GM19193 (cell line): ENCODE measurements around the gene SEL1L3.

Experiments
- POLR2A ChIP-seq: IDR thresholded peaks from 4 replicates; pipeline ENCODE4 v1.6.1; 2011; ENCODE audit not compliant: insufficient read depth, insufficient read length; ENCODE audit errors: extremely low read depth

SEL1L3 gene

GRCh38 chr4:25725870-25726269 is 136.9 kb downstream of the SEL1L3 start:
- no peak for TF ChIP-seq POLR2A

DNA sequence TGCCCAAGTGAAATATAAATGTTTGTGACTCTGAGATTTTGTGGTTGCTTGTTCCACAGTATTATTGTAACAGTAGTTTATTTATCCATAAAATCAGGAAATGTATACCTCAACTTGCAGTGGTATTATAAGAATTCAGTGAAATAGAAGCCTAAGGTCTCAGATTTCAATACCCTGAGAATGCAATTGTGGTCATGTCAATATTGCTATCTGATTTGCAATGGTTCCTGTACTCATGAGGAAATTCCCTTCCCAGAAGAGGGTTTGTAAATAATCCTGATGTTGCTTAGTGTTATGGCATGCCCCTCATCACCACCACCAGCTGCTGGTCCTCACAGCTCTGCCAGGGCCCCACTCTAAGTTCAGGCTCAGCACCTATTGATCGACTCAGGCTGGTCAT is 139.4 kb downstream of the SEL1L3 start:
- no peak for TF ChIP-seq POLR2A

- TF ChIP-seq POLR2A = no peak
These were observed 139.8 kb downstream of the SEL1L3 start for GRCh38 chr4:25722964-25723363.

- TF ChIP-seq POLR2A = no peak
These were observed 149.0 kb downstream of the SEL1L3 start for GRCh38 chr4:25713812-25714211.

DNA sequence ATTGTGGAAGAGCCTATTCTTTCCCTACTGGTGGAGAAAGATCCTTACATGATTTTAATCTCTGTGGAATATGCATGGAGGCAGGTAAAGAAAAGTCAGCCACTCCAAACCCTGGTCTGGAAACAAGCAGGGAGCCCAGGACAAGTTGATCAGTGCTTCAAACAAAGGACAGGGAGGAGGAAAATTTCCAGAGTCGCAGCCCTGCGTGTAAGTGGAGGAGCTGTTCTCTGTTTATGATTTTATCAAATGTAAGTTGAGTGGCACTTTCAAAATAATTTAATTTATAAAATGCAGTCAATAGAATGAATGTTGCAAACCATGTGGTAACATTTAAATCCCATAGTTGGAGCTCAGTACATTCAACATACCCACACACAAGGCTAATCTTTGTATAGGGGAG is 150.2 kb downstream of the SEL1L3 start:
- no peak for TF ChIP-seq POLR2A

DNA sequence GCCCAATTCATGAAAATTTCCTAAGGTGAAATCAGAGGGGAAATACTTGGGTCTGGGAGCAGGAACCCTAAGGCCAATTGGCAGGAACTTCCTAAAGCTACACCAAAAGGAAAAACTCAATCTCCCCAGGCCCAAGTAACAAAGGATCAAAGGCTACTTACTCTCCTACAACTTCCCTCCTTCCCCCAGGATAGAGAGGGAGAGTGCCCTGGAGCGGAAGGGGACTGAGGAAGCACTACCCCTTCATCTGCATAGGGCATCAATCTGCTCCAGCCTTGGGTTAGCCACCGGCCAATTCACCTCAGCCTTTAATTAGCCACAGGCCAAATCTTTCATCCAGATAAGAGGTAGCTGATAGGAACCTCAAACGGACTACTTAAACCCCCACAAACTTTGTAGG is 152.2 kb downstream of the SEL1L3 start:
- no peak for TF ChIP-seq POLR2A

DNA sequence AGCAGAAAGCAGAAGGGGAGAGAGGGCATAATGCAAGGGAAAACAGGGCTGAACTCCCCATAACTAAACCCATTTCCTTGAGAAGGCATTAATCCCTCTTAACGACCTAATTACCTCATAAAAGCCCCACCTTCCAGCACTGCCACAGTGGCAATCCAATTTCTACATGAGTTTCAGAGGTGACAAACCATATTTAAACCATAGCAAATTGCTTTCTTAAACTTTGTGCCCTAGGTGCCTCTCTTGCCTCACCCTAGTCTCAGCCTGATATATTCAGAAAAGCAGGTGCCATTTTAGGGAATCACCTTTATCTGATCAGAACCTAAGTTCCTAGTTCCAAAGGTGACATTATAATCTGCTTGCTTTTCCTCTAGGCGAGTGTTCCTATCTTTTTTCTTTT is 158.3 kb downstream of the SEL1L3 start:
- TF ChIP-seq POLR2A = no peak

DNA sequence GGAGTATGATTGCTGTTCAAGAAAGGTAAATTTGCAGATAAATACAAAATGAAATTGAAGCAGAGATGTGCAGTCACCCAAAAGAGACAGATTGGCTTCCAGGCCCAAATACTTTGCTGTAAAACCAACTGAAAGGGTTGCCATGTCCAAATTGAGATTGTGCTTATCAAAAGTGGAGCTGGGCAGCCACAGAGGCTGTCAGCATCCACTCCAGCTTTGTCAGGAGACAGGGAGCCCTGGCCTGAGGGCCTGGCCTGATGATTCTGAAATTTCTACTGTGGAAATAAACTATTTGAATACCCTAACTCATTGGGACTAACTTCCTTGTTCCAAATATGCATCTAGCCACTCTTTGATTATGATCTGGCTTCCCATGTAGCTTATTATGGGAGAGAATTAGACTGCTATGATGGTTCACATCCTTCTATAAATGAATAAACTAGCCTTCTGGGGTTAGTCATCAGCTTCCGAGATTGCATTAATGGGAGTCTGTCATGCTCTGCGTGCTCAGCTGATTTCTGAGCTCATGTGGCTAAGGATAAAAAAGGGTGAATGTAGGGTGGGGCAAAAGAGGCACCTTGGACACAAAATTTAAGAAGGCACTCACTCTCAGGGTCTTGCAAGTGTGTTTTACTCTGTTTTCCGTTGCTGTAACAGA is 158.9 kb downstream of the SEL1L3 start:
- TF ChIP-seq POLR2A = no peak

DNA sequence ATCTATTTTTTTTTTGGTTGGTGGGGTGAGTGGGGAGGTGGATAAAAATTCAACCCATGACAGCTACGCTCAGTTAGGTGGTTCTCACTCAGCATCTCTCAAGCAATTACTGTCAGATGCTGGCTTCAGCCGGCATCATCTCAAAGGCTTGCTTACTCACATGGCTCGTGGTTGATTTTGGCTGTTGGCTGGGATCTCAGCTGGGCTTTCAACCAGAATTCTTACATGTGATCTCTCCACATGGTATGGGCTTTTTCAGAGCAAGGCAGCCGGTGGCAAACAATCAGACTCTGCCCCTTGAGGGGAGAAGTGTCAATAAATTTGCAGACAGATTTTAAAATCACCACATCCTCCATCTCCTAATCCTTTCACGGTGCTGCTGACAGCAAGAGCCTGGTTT is 159.9 kb downstream of the SEL1L3 start:
- TF ChIP-seq POLR2A = no peak

DNA sequence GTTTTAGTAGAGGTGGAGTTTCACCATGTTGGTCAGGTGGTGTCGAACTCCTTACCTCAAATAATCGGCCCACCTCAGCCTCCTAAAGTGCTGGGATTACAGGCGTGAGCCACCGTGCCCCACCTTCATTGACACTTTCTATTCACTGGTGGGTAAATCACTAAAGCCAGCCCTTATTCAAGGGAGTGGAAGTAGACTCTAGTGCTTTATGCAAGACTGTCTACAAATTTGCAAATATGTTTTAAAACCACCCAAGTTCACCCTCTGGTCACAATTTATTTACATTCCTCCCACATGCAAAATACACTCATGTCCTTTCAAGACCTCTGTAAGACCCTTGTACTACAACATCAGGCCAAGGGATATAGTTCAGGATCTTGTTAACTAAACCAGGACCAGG is 162.1 kb downstream of the SEL1L3 start:
- no peak for TF ChIP-seq POLR2A

- TF ChIP-seq POLR2A = no peak
These were observed 165.3 kb downstream of the SEL1L3 start for GRCh38 chr4:25697516-25697915.
